HG03565 (cell line): ENCODE results near the gene KCTD2.
"Not testable (repeated sequence)": the region's sequence is repeated elsewhere in the genome, so short reads cannot be mapped to it uniquely, and the experiment has no call there.

Experiments used
- ATAC-seq: cut with Tn5 transposase; IDR thresholded peaks from one replicate; pipeline ENCODE4 v1.9.1; 2021; ENCODE audit warnings: mild to moderate bottlenecking, moderate library complexity; ENCODE audit not compliant: unreplicated experiment

KCTD2 gene

DNA sequence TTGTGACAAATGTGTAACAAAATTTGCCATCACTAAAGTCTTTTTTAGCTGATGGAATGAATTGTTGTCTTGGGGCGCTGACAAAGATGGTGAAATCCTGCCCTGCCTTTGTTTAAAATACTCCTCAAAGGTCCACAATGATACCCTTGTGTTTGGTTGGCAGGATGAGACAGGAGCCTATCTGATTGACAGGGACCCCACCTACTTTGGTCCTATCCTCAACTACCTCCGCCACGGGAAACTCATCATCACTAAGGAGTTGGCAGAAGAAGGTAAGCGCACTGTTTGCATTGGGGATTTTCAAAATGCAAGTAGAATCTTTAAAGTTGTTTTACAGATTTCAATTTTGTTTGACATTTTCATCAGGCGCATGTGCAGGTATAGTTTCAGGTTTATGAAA is 2.0 kb downstream of the KCTD2 start:
- no peak for ATAC-seq

GRCh38 chr17:75049706-75050105 is 2.7 kb downstream of the KCTD2 start:
- ATAC-seq: no peak

DNA sequence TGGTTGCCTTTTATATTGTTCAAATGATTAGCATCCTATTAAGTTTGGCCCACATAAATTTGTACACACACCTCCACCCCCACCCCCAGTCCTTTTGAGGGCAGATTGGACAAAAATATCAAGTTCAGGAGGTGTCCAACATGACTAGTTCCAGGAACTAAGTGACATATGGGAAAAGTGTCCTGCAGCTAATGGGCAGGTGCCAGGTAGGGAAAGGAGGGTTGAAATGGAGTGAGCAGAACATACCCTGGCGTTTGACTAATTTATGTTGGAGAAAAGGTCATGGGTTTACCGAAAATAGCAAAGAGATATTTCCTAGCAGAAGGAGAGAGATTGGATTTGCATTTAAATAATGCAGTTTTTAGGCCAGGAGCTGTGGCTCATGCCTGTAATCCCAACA is 4.9 kb downstream of the KCTD2 start:
- ATAC-seq: no peak

DNA sequence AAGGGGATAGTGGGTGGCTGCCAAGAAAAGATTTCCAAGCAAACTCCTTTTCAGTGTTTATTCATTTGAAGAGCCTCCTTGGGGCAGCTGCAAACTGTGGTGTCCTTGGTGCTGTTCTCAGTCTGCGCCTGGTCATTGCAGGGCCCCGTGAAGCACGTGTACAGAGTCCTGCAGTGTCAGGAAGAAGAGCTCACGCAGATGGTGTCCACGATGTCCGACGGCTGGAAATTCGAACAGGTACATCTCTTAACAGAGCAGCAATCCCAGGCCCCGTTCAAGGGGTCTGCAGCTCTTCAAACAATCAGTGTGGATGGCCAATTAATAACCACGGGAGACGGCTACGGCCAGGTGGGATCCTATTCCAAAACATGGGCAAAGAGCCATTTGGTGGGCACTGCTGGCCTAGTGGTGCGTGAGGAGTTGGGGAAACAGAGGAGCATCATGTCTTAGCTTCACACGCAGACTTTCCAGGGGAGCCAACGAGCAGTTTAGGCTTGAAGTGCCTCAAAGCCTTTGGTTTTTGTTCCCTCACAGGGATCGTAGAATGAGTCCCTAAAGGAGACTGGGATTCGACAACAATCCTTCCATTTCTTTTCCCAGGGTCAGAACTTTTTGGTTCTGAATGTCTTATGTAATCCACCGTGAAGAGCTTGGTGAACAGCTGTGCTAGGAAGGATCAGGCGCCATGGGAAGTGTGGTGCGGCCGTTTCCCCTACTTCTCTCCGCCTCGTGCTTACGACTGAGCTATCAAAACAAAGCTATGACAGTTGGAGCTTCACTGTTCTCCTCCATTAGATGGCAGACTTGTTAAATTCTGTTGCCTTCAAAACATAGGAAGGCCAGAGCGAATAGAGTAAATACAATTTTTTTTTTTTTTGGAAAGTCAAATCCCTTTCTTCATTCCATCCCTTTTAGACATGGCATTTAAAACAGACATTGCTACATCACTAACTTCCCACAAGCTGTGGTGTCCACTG is 12.6 kb downstream of the KCTD2 start:
- no peak for ATAC-seq

GRCh38 chr17:75060434-75061054 is 13.5 kb downstream of the KCTD2 start:
- no peak for ATAC-seq

DNA sequence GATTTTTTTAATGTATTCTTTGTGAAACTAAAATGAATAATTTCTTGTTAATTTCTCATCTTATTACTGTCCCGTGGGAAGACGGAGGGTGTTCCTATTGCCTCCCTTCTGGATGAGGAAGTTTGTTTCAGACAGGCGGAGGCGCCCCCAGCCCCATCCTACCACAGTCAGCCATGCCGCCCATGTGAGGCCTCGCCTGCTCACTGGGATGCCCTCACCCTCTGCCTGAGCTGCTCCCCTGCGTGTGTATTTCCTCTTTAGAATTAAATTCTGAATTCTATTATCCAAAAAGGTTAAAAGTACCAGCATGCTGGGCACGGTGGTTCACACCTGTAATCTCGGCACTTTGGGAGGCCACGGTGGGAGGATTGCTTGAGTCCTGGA is 14.0 kb downstream of the KCTD2 start:
- ATAC-seq: no peak

DNA sequence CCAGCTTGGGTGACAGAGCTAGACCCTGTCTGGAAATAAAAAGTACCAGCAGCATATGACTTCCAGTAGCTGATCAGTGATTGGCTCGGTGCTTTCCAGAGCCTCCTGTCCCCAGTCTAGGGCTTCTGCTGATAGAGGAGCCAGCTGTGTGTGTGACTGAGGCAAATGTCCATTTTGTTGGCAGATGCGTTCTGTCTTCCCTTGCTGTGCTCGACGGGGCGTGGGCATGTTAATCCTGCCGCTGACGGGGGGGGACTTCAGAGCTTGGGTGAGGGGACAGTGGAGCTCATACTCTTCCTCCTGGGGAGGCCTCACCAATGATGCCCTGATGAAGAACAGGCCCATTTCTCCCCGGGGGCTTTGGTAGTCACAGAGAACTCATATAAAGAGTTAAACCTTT is 14.6 kb downstream of the KCTD2 start:
- no peak for ATAC-seq

DNA sequence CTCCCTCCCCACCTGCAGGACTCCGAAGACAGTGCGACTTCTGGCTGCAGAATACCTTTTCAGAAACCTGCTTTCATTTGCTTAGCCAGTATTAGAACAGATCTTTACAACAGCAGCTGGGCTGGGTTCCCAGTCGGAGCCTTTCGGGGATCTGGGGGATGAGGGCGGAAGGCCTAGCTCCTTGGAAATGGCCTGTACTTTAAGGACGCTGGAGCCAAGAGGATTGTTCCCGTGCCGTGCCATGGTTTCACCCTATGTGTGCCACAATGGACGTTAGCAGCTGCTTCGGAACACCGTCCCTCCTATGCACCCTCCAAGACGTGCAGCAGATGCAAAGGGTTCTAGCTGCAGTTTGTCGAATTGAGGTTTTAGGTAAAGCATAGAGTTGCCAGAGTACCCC is 16.2 kb downstream of the KCTD2 start:
- no peak for ATAC-seq

- ATAC-seq: no peak
Observed at GRCh38 chr17:75063626-75064025, 16.6 kb downstream of the KCTD2 start.

DNA sequence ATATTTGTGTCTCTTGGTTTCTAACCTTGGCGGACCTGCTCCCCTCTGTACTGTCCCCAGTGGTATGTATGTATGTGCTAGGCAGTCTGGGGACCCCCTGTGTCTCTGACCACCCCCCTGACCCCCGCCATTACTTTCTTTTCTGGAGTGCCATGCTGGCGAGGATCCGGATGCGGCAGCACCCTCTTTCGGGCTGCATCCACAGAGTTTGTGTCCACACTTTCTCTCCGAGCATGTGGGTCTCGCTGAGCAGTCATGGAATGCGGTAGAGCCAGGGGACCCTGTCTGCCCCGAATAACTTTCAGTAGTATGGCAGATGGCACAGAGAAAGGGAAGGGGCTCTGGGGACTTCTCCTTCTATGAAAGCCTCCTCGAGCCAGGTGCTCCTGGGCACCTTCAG is 17.0 kb downstream of the KCTD2 start:
- ATAC-seq: no peak

DNA sequence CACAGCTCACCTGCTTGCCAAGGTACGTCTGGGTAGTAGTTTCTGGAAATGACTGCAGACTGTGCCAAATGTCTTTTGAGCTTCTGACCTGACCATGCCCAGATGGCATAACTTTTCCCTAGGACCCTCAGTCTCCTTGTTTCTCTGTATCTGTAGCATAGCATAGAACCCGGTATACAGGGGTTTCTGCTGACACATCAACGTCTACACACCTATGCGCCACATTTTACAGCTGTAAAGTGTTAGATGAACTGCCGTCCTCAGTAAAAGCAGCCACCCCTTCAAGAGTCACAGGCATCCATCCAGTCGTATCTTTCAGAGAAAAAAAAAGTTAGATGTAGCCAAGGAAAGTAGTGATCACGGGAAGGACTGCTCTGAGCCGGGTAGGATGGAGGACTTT is 17.4 kb downstream of the KCTD2 start:
- ATAC-seq: no peak

DNA sequence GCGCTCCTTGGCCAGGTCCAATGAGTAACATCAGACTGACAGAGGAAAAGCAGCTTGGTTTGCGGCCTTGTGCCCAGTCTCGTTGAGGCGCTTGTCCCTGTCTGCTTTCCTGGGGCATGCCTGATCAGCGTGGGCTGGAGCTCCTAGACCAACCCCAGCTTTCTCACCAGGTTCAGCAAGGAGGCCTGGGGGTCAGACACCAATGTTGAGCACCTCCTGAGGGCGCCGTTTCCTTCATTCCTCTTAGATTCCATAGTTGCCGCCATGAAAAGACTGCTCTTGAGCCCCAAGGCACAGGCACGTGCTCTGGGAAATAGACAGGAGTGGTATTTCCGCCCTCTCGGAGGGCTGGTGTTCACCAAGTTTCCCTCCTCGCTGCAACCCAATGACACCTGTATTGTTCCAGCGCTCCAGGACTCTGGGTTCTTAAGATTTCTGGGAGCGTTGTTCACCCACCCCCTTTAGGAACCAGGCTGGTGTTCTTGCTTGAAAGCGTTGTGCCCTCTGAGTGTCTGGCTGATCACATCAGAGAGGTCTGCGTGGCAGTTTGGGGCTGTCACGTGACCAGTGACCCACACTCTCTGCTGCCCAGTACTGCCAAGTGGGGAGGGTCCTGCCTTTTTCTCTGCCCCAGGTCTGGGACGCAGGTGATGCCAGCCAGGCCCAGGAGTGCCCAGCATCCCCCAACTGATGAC is 18.0 kb downstream of the KCTD2 start:
- no peak for ATAC-seq

DNA sequence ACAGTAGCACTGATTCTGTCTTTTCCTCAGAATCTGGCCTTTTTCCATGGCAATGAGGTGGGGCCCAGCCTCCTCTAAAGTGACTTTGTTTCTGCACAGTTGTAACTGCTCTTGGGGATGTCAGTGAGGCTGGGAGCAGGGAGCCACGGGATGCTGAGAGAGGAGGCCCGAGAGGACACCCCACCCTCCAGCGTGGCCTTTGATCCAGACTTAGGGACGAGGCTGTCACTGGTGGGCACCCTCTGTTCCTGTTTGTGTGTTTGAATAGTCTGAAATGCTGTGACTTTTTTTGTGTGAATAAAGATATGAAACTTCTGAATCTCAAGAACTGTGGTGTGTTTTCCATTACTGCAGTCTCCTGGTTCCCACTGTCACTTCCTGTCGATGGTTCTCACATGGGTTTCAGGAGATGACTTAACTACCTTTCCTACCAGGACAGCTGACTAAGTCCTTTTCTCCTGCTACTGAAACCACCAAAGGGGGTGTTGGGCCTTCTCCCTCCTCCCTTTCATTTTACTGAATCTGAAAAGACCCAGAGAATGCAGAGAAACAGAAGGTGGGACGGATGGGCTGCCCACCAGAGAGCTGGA is 18.6 kb downstream of the KCTD2 start:
- no peak for ATAC-seq

DNA sequence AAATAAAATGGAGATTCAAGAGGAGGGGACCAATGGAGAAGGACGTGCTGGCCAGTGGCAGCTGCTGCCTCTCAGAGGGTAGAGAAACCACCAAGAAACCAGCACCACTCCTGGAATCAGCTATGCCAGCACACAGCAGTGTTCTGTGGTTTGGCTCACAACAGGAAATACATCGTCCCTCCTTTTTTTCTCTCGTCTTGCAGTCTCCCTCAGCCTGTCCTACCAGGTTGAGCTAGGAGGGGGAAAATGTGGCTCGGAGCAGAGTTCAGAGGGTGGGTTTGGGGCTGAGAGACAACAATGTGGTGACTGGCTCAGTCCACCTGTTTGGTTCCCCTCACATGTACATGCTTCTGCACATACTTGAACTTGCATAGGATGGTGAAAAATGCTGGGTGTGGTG is 20.8 kb downstream of the KCTD2 start:
- ATAC-seq: no peak

DNA sequence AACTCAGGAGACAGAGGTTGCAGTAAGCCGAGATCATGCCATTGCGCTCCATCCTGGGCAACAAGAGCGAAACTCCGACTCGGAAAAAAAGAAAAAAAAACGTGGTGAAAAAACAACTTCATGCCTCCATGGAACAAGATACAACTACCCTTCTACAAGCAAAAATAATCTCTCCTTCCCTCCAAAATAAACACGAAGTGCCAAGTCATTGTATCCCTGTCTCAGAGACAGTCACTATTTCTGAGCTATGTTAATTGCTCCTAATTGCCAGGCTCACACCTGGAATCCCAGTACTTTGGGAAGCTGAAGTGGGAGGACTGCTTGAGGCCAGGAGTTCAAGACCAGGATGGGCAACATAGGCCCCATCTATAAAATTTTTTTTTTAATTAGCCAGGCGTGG is 21.7 kb downstream of the KCTD2 start:
- ATAC-seq: no peak

GRCh38 chr17:75069783-75070182 is 22.8 kb downstream of the KCTD2 start:
- ATAC-seq: no peak

- ATAC-seq: not testable (repeated sequence)
Observed at GRCh38 chr17:75071478-75072271, 24.6 kb downstream of the KCTD2 start.

DNA sequence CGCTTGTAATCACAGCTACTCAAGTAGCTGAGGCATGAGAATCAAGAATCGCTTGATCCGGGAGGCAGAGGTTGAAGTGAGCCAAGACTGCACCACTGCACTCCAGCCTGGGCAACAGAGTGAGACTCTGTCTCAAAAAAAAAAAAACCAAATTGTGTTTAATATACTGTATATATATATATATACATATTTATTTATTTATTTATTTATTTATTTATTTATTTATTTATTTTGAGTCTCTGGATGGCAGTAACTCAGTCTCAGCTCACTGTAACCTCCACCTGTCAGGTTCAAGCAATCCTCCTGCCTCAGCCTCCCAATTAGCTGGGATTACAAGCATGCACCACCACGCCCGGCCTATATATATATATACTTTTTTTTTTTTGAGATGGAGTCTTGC is 25.9 kb downstream of the KCTD2 start:
- ATAC-seq: not testable (repeated sequence)

DNA sequence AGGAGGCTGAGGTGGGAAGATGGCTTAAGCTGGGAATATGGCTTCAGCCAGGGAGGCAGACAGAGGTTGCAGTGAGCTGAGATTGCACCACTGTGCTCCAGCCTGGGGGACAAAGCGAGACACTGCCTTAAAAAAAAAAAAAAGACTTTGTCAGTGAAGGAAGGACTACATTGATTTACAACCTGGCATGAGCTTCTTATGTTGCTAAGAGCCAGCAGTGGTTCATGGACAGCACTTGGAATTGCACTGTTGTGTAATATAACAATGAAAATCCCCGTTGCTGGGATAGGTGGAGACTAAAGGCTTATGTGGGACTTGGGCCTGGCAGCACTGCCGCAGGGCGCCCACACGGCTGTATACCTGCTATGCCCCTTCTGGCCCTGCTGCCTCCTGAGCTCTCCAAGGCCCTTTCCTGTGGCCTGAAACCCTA is 26.6 kb downstream of the KCTD2 start:
- ATAC-seq: no peak

DNA sequence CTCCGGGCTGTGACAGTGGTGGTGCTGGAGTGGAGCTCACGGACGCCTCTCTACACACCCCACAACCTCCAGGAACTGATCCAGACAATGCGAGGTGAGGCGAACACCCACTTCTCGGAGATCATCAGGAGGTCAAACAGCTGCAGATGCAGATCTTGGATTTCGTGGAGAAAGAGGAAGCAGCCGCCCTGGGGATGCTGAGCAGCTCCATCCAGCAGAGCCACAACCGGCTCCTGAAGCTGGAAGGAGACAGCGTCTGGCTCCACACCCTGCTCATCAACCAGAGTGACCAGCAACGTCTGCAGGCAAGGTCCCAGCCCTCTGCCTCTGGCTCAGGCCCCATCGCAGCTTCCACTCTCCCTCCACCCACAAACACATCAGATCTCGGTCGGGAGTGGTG is 27.5 kb downstream of the KCTD2 start:
- ATAC-seq: no peak
